ENCODE data around the gene DHRS3.

Gene DHRS3

DNA sequence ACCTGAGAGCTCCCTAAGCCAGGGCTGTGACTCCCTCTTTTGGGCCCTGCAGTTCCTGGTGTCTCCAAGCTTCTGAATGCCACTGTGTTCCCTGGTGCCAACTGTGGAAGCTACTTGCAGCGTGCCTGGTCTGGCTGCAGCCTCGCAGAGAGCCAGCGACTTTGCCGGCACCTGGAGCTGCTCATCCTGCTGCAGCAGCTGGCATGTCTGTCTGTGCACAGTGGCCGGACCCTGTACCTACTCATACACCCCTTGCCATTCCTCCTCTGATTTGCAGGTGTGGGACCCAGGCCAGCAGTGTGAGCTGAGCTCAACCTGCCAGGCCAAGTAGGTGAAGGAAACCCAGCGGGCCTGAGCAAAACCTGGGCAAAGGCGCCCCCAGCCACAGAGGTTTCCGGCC lies 13.6 kb upstream of the DHRS3 start:
- TF ChIP-seq, protein P1, sequence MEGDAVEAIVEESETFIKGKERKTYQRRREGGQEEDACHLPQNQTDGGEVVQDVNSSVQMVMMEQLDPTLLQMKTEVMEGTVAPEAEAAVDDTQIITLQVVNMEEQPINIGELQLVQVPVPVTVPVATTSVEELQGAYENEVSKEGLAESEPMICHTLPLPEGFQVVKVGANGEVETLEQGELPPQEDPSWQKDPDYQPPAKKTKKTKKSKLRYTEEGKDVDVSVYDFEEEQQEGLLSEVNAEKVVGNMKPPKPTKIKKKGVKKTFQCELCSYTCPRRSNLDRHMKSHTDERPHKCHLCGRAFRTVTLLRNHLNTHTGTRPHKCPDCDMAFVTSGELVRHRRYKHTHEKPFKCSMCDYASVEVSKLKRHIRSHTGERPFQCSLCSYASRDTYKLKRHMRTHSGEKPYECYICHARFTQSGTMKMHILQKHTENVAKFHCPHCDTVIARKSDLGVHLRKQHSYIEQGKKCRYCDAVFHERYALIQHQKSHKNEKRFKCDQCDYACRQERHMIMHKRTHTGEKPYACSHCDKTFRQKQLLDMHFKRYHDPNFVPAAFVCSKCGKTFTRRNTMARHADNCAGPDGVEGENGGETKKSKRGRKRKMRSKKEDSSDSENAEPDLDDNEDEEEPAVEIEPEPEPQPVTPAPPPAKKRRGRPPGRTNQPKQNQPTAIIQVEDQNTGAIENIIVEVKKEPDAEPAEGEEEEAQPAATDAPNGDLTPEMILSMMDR (IDR thresholded peaks at IDR 0.05; ENCODE audit: control extremely low read depth, extremely low read depth, low read depth, missing control alignments) = no peak
- ChIA-PET POLR2A (no interaction called here), CTCF (interaction anchor here (1.2 to 4.5 kb wide), 2 partner anchors 12 to 30 kb away, joined by 4 to 24 read pairs; no protein-coding TSS in a partner anchor)
- no peak for DNase-seq (ENCODE audit: extremely low spot score)

GRCh38 chr1:12630946-12631530 lies 13.0 kb upstream of the DHRS3 start:
- POLR2A ChIA-PET = no interaction called here
- TF ChIP-seq, protein P1 (IDR thresholded peaks at IDR 0.05; ENCODE audit: control extremely low read depth, extremely low read depth, low read depth, missing control alignments) = no peak
- no peak for DNase-seq (ENCODE audit: extremely low spot score)
- CTCF ChIA-PET = interaction anchor here (1.2 to 4.5 kb wide), 2 partner anchors 11 to 29 kb away, joined by 4 to 24 read pairs; no protein-coding TSS in a partner anchor

- POLR2A ChIA-PET = no interaction called here
- CTCF ChIA-PET = interaction anchor here (1.2 to 4.5 kb wide), 3 partner anchors 10 to 53 kb away, joined by 4 to 24 read pairs (median 6); no protein-coding TSS in a partner anchor
- no peak for DNase-seq (ENCODE audit: extremely low spot score)
- TF ChIP-seq, protein P1 (IDR thresholded peaks at IDR 0.05; ENCODE audit: control extremely low read depth, extremely low read depth, low read depth, missing control alignments) = no peak
These were observed 12.2 kb upstream of the DHRS3 start for GRCh38 chr1:12629985-12630760.

- ChIA-PET POLR2A (no interaction called here), CTCF (interaction anchor here (1.2 to 4.5 kb wide), 3 partner anchors 10 to 53 kb away, joined by 4 to 24 read pairs (median 6); no protein-coding TSS in a partner anchor)
- TF ChIP-seq, protein P1 (IDR thresholded peaks at IDR 0.05; ENCODE audit: control extremely low read depth, extremely low read depth, low read depth, missing control alignments) = no peak
- DNase-seq (ENCODE audit: extremely low spot score) = no peak
These were observed 11.5 kb upstream of the DHRS3 start for GRCh38 chr1:12629511-12629956.

DNA sequence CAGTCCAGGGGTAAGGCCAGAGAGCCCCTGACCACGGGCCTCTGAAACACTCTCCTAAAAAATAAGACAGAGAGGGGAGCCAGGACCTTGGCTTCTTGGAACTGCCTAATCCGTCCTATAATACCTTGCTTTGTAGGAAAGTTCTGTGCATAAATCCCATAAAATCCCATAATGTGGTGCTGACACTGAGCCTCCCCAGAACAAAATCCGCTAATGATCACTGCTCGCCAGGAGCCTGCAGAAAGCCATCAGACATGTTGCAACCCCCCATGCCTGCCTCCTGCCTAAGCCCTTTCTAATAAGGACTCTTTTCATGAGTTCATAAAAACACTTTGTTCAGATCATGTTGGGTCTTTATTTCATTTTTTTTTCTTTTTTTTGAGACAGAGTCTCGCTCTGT lies 9.3 kb upstream of the DHRS3 start:
- TF ChIP-seq, protein P1 (IDR thresholded peaks at IDR 0.05; ENCODE audit: control extremely low read depth, extremely low read depth, low read depth, missing control alignments) = no peak
- no peak for DNase-seq (ENCODE audit: extremely low spot score)
- ChIA-PET CTCF (no interaction called here), POLR2A (no interaction called here)

GRCh38 chr1:12626888-12627287 lies 8.9 kb upstream of the DHRS3 start:
- ChIA-PET POLR2A (no interaction called here), CTCF (no interaction called here)
- TF ChIP-seq, protein P1 (IDR thresholded peaks at IDR 0.05; ENCODE audit: control extremely low read depth, extremely low read depth, low read depth, missing control alignments) = no peak
- DNase-seq (ENCODE audit: extremely low spot score) = no peak

All from GM10248 (cell line).